HepG2 (cell line): ENCODE measurements around the gene PLEKHG2.

Experiments used
- HNRNPK ChIP-seq: fragments of 200-400 bp; formaldehyde crosslinking; IDR thresholded peaks from 2 replicates; pipeline ENCODE4 v1.6.1; 2018; ENCODE audit warnings: low read length, low read depth, moderate library complexity, mild to moderate bottlenecking; ENCODE audit not compliant: poor library complexity, severe bottlenecking
- KLF6 ChIP-seq: IDR thresholded peaks from 2 replicates; pipeline ENCODE4 v1.8.0; 2016; ENCODE audit warnings: missing biosample characterization, missing genetic modification reagents
- NPAS2 ChIP-seq: sonication (generic); formaldehyde crosslinking; IDR thresholded peaks from 2 replicates; pipeline ENCODE4 v1.8.0; 2022; ENCODE audit warnings: mild to moderate bottlenecking, missing genetic modification reagents, borderline replicate concordance
- POLR2AphosphoS5 ChIP-seq: IDR thresholded peaks from 2 replicates; pipeline ENCODE4 v1.6.1; 2012; ENCODE audit warnings: low read depth, low read length
- SOX6 ChIP-seq, 2 experiments: fragments of 450-650 bp in 1 of 2; sonication (generic) in 1 of 2; formaldehyde crosslinking in 1 of 2; IDR thresholded peaks; 2 replicates each; pipeline versions ENCODE4 v1.4.0 to v1.6.1; 2017 to 2020; ENCODE audit warnings: antibody characterized with exemption in 1 of 2, mild to moderate bottlenecking in 1 of 2, missing genetic modification reagents in 1 of 2
- ZFP36 ChIP-seq: fragments of 150-350 bp; IDR thresholded peaks from 2 replicates; pipeline ENCODE4 v1.6.1; 2018; ENCODE audit warnings: borderline replicate concordance, low read length, low read depth; ENCODE audit not compliant: partially characterized antibody
- ZNF747 ChIP-seq: sonication (generic); formaldehyde crosslinking; IDR thresholded peaks from 2 replicates; pipeline ENCODE4 v1.8.1; 2023; ENCODE audit warnings: missing genetic modification reagents, mild to moderate bottlenecking, borderline replicate concordance
- TF ChIP-seq, protein P1 (sequence below): sonication (generic); formaldehyde crosslinking; IDR thresholded peaks from 2 replicates; pipeline ENCODE4 v1.5.0; 2020; ENCODE audit warnings: mild to moderate bottlenecking, missing genetic modification reagents, moderate library complexity

DNA sequence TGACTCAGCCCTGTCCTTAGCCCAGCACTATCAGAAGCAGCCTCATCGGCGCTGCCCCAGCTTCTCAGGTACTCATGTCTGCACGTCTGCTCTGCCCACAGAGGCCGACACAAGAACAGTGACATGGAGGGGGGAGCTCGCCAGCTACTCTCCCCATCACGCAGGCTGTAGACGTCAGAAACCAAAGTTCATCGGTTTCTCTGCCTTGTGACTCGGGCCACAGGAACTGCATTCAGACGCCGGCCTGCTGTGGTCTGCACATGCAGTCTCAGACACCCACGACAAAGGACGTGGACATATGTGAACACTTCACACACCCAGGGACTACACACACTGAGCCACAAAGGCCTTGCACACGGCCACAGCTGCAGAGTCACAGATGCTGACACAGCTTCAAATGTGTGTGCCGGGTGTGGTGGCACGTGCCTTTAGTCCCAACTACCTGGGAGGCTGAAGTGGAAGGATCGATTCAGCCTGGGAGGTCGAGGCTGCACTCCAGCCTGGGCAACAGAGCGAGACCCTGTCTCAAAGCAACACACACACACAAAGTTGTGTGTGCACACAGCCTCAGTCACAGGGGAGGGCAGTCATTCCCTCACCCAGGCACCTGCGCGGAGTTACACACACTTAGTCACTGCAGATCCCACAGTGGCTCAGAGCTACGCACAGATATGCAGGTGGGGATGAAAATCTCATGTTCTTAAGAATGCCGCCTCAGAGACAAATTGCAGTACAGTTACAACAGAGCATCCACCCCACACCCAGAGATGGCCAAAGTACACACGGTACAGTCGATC is 10.7 kb upstream of the PLEKHG2 start:
- TF ChIP-seq NPAS2 (CRISPR knock-in tag) (no peak), KLF6 (CRISPR knock-in tag) (peak; percentile 82; the same call in 1 of the 2 replicates), HNRNPK (no peak), ZNF747 (CRISPR knock-in tag) (no peak; the same call in 1 of the 2 replicates), ZFP36 (no peak), POLR2AphosphoS5 (peak; percentile 98), SOX6 (IDR thresholded peaks at IDR 0.05) (no peak), SOX6 (CRISPR knock-in tag; IDR thresholded peaks at IDR 0.05) (peak; percentile 75)
- TF ChIP-seq, protein P1, sequence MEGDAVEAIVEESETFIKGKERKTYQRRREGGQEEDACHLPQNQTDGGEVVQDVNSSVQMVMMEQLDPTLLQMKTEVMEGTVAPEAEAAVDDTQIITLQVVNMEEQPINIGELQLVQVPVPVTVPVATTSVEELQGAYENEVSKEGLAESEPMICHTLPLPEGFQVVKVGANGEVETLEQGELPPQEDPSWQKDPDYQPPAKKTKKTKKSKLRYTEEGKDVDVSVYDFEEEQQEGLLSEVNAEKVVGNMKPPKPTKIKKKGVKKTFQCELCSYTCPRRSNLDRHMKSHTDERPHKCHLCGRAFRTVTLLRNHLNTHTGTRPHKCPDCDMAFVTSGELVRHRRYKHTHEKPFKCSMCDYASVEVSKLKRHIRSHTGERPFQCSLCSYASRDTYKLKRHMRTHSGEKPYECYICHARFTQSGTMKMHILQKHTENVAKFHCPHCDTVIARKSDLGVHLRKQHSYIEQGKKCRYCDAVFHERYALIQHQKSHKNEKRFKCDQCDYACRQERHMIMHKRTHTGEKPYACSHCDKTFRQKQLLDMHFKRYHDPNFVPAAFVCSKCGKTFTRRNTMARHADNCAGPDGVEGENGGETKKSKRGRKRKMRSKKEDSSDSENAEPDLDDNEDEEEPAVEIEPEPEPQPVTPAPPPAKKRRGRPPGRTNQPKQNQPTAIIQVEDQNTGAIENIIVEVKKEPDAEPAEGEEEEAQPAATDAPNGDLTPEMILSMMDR (CRISPR knock-in tag) = peak; percentile 28; the same call in 1 of the 2 replicates
